GM12801 (cell line): ENCODE data around the gene SLC39A12.

ENCODE experiments used
- CTCF ChIP-seq: IDR thresholded peaks from one replicate; pipeline ENCODE4 v1.5.1; 2011; ENCODE audit warnings: control low read depth; ENCODE audit not compliant: insufficient read length; ENCODE audit errors: extremely low read depth

The SLC39A12 gene

GRCh38 chr10:17954861-17955260 is 3.1 kb downstream of the SLC39A12 start:
- no peak for TF ChIP-seq CTCF

- TF ChIP-seq CTCF = no peak
Measured at GRCh38 chr10:17958049-17958448, 6.3 kb downstream of the SLC39A12 start.

GRCh38 chr10:17959870-17960269 is 8.2 kb downstream of the SLC39A12 start:
- TF ChIP-seq CTCF = no peak

- TF ChIP-seq CTCF = no peak
Measured at GRCh38 chr10:17961551-17962422, 10.1 kb downstream of the SLC39A12 start.

- TF ChIP-seq CTCF = no peak
Measured at GRCh38 chr10:17963431-17963830, 11.7 kb downstream of the SLC39A12 start.

- TF ChIP-seq CTCF = no peak
Measured at GRCh38 chr10:17965649-17966235, 14.0 kb downstream of the SLC39A12 start.

- no peak for TF ChIP-seq CTCF
Measured at GRCh38 chr10:17974505-17974904, 22.8 kb downstream of the SLC39A12 start.
